OCI-LY3 (cell line): ENCODE results near the gene IFT122.

ENCODE experiments used
- H2AFZ ChIP-seq: fragments of 200-600, 300-600 bp; shearing (Covaris generic); 2 replicates; pipeline ENCODE4 v1.6.0; 2014; ENCODE audit warnings: antibody characterized with exemption, low read depth, low read length
- H3K27ac ChIP-seq: fragments of 200-600, 300-600 bp; sonication (generic); 2 replicates; pipeline ENCODE4 v1.5.1; 2014; ENCODE audit warnings: mild to moderate bottlenecking, low read length, moderate library complexity, mixed read lengths
- H3K27me3 ChIP-seq: fragments of 200-600, 300-600 bp; sonication (generic); 2 replicates; pipeline ENCODE4 v1.6.1; 2014; ENCODE audit warnings: low read depth, low read length, mixed read lengths
- H3K36me3 ChIP-seq: fragments of 200-600, 300-600 bp; sonication (generic); replicated peaks from 2 replicates; pipeline ENCODE3; 2014; ENCODE audit warnings: low read depth, low read length, mixed read lengths
- H3K4me1 ChIP-seq: fragments of 300-600, 200-600 bp; sonication (generic); 2 replicates; pipeline ENCODE4 v1.6.1; 2014; ENCODE audit warnings: low read length, mixed read lengths
- H3K4me2 ChIP-seq: fragments of 200-600, 300-600 bp; sonication (generic); 2 replicates; pipeline ENCODE4 v1.6.1; 2014; ENCODE audit warnings: low read length, mixed read lengths
- H3K4me3 ChIP-seq: fragments of 300-600, 200-600 bp; sonication (generic); 2 replicates; pipeline ENCODE4 v1.5.1; 2014; ENCODE audit warnings: antibody characterized with exemption, mild to moderate bottlenecking, low read length, moderate library complexity
- H3K79me2 ChIP-seq: fragments of 300-600, 200-600 bp; shearing (Covaris generic); 2 replicates; pipeline ENCODE4 v1.6.1; 2014; ENCODE audit warnings: mild to moderate bottlenecking, low read length, mixed read lengths
- H3K9ac ChIP-seq: fragments of 300-600, 200-600 bp; shearing (Covaris generic); 2 replicates; pipeline ENCODE4 v1.6.0; 2014; ENCODE audit warnings: mild to moderate bottlenecking, low read length, moderate library complexity
- H3K9me3 ChIP-seq: fragments of 200-600, 300-600 bp; shearing (Covaris generic); 2 replicates; pipeline ENCODE4 v1.6.1; 2014; ENCODE audit warnings: low read length, mixed read lengths; ENCODE audit not compliant: insufficient read depth
- H4K20me1 ChIP-seq: fragments of 200-600, 300-600 bp; sonication (generic); 2 replicates; pipeline ENCODE4 v1.6.1; 2016; ENCODE audit warnings: low read length, mixed read lengths; ENCODE audit not compliant: insufficient read depth
- CTCF ChIP-seq: fragments of 200-600, 300-600 bp; sonication (generic); IDR thresholded peaks from 2 replicates; pipeline ENCODE4 v1.5.1; 2014; ENCODE audit warnings: antibody characterized with exemption, low read length, low read depth
- EZH2phosphoT487 ChIP-seq: fragments of 200-600 bp; shearing (Covaris generic); IDR thresholded peaks from 2 replicates; pipeline ENCODE4 v1.6.1; 2018; ENCODE audit warnings: antibody characterized with exemption, mixed run types, low read depth

The IFT122 gene

GRCh38 chr3:129517516-129517915 is 77.5 kb downstream of the IFT122 start:
- H3K27ac ChIP-seq: no peak overlapping the region
- no peaks in the 10 kb centered on the region for H3K9me3 ChIP-seq
- no peak overlapping the region for H3K9ac ChIP-seq
- no peaks in the 10 kb centered on the region for H3K36me3 ChIP-seq
- H3K79me2 ChIP-seq: no peaks in the 10 kb centered on the region
- H2AFZ ChIP-seq: no peak overlapping the region
- no peak overlapping the region for H3K4me2 ChIP-seq
- no peaks in the 10 kb centered on the region for H3K4me1 ChIP-seq
- no peaks in the 10 kb centered on the region for H3K27me3 ChIP-seq
- no peak overlapping the region for H3K4me3 ChIP-seq
- H4K20me1 ChIP-seq: no peaks in the 10 kb centered on the region
- TF ChIP-seq CTCF (no peak), EZH2phosphoT487 (no peak)

- H3K4me1 ChIP-seq: peaks cover under 1% of the 10 kb centered on the region; the same call in 1 of the 2 replicates
- TF ChIP-seq EZH2phosphoT487 (no peak), CTCF (no peak)
Observed at GRCh38 chr3:129518038-129518561, 78.1 kb downstream of the IFT122 start.

GRCh38 chr3:129518581-129518980 is 78.6 kb downstream of the IFT122 start:
- Histone ChIP-seq H2AFZ (no peak overlapping the region), H3K4me3 (no peak overlapping the region), H3K4me1 (peaks cover 6% of the 10 kb centered on the region; the same call in 1 of the 2 replicates), H3K9me3 (no peaks in the 10 kb centered on the region), H3K27me3 (no peaks in the 10 kb centered on the region), H4K20me1 (no peaks in the 10 kb centered on the region), H3K36me3 (no peaks in the 10 kb centered on the region), H3K4me2 (no peak overlapping the region), H3K79me2 (no peaks in the 10 kb centered on the region), H3K27ac (no peak overlapping the region), H3K9ac (no peak overlapping the region)
- no peak for TF ChIP-seq CTCF
- no peak for TF ChIP-seq EZH2phosphoT487

More at GRCh38 chr3:129518038-129518561, 78.1 kb downstream of the IFT122 start:
- H3K9ac ChIP-seq: no peak overlapping the region
- no peak overlapping the region for H2AFZ ChIP-seq
- no peaks in the 10 kb centered on the region for H3K79me2 ChIP-seq
- no peaks in the 10 kb centered on the region for H3K9me3 ChIP-seq
- no peaks in the 10 kb centered on the region for H3K27me3 ChIP-seq
- no peak overlapping the region for H3K27ac ChIP-seq
- no peaks in the 10 kb centered on the region for H3K36me3 ChIP-seq
- H3K4me3 ChIP-seq: no peak overlapping the region
- H3K4me2 ChIP-seq: no peak overlapping the region
- H4K20me1 ChIP-seq: no peaks in the 10 kb centered on the region

GRCh38 chr3:129519449-129519848 is 79.4 kb downstream of the IFT122 start:
- no peak overlapping the region for H3K4me2 ChIP-seq
- no peak overlapping the region for H2AFZ ChIP-seq

More at GRCh38 chr3:129519449-129519848, 79.4 kb downstream of the IFT122 start:
- no peak overlapping the region for H3K27ac ChIP-seq
- H3K36me3 ChIP-seq: no peaks in the 10 kb centered on the region
- no peak for TF ChIP-seq CTCF
- TF ChIP-seq EZH2phosphoT487: no peak
- no peaks in the 10 kb centered on the region for H3K9me3 ChIP-seq
- H3K79me2 ChIP-seq: no peaks in the 10 kb centered on the region
- H3K4me1 ChIP-seq: peaks cover 8% of the 10 kb centered on the region; the same call in 1 of the 2 replicates
- H3K27me3 ChIP-seq: no peaks in the 10 kb centered on the region
- H3K4me3 ChIP-seq: no peak overlapping the region
- no peaks in the 10 kb centered on the region for H4K20me1 ChIP-seq
- no peak overlapping the region for H3K9ac ChIP-seq
